Erythroblast (primary cell): Measurements from ENCODE around the gene SIPA1.

ENCODE experiments used
- GATA1 ChIP-seq: IDR thresholded peaks from 2 replicates; pipeline ENCODE4 v1.6.1; 2011; ENCODE audit warnings: low read depth, mild to moderate bottlenecking, control low read depth, low read length, moderate library complexity
- POLR2A ChIP-seq: IDR thresholded peaks from 2 replicates; pipeline ENCODE4 v1.6.1; 2011; ENCODE audit warnings: mild to moderate bottlenecking, low read length

- no peak for TF ChIP-seq POLR2A
- TF ChIP-seq GATA1, result no peak
Measured at GRCh38 chr11:65654375-65655349, 16.8 kb downstream of the SIPA1 start.
